Ectodermal cell (in vitro differentiated cells): ENCODE measurements around the gene ARHGEF38.

Source experiments
- H3K27ac ChIP-seq: 2 replicates; pipeline ENCODE4 v1.7.0; 2013; ENCODE audit warnings: mild to moderate bottlenecking, low read depth, low read length; ENCODE audit not compliant: insufficient read depth, poor library complexity, severe bottlenecking
- H3K27me3 ChIP-seq: 2 replicates; pipeline ENCODE4 v1.7.0; 2013; ENCODE audit warnings: mild to moderate bottlenecking, low read length; ENCODE audit not compliant: insufficient read depth, control insufficient read depth, poor library complexity, severe bottlenecking
- H3K36me3 ChIP-seq: one replicate; pipeline ENCODE4 v1.7.0; 2013; ENCODE audit warnings: low read length; ENCODE audit not compliant: control insufficient read depth, insufficient read depth
- H3K4me1 ChIP-seq: one replicate; pipeline ENCODE4 v1.7.0; 2013; ENCODE audit warnings: low read length; ENCODE audit not compliant: control insufficient read depth, insufficient read depth
- H3K4me3 ChIP-seq: 2 replicates; pipeline ENCODE4 v1.7.0; 2013; ENCODE audit warnings: low read depth, low read length, control low read depth; ENCODE audit not compliant: insufficient read depth
- H3K9me3 ChIP-seq: 2 replicates; pipeline ENCODE4 v1.7.0; 2013; ENCODE audit warnings: mild to moderate bottlenecking, low read length, moderate library complexity; ENCODE audit not compliant: control insufficient read depth
- WGBS, 2 experiments: methylation state at CpG; one replicate each; pipeline ENCODE4 v1.1.7; 2013; ENCODE audit warnings: missing lambda C conversion rate in 2 of 2; 5-methylcytosine and 5-hydroxymethylcytosine counted together

ARHGEF38 gene

DNA sequence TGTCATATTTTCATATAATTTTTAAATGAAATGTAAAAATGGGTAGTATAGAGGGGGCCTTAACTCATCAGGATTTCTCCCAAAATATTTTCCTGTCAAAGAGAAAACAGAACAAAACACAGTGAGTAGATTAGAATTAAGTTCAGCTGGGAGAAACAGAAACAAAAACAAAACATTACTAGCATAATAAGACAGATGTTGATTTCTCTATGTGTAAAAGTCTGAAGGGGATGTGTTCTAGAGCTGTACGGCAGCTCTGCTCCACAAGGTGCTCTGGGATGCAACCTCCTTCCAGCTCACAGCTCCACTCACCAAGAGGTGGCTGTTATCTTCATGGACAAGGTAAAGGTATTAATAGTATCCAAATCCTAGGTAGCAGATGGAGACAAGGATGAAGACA, 72.8 kb downstream of the ARHGEF38 start:
- Histone ChIP-seq H3K4me3 (no peak overlapping the region), H3K4me1 (no peaks in the 10 kb centered on the region), H3K27ac (no peak overlapping the region), H3K27me3 (no peaks in the 10 kb centered on the region), H3K36me3 (no peaks in the 10 kb centered on the region), H3K9me3 (no peaks in the 10 kb centered on the region)
- 88 to 100% methylated on average over 1 of the region's 1 CpG for WGBS, 2 experiments

DNA sequence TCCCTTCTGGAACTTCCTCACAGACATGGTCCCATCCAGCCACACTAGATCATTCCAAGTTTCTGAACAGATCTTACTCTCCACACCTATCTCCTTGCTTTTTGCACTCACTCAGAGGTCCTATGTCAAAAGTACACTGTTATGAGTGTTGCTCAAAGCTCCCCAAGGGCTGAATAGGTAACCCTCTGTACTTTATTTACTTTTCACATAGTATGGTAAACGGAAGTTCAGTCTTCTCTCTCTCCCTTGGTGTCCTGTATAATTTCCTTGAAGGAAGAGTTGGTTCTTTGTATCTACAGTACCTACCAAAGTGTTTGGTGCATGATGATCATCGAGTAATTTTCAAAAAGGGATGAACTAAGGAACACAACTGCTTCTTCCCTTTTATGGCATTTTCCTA, 74.4 kb downstream of the ARHGEF38 start:
- H3K9me3 ChIP-seq: no peaks in the 10 kb centered on the region
- H3K36me3 ChIP-seq: no peaks in the 10 kb centered on the region
- H3K27me3 ChIP-seq: no peaks in the 10 kb centered on the region
- no peaks in the 10 kb centered on the region for H3K4me1 ChIP-seq
- no peak overlapping the region for H3K4me3 ChIP-seq
- 92 to 96% methylated on average over 2 of the region's 2 CpGs for WGBS, 2 experiments
- no peak overlapping the region for H3K27ac ChIP-seq

DNA sequence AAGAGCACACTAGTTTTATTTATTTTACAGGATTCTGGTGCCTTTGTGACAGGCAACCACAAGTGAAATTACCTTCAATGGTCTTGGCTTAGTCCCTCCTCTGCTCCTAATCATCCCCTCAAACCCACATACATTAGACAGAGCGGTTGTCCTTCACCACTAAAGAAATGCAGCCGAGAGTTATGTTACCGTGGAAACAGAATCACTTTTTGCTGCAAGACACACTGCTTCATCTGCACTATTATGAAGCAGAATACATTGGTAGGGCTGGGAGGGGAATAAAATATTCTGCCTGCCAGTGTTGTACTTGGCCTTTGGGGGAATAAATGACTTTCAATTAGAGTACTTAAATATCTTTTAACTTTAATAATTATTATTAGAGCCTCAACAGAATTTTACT, 75.2 kb downstream of the ARHGEF38 start:
- no peak overlapping the region for H3K27ac ChIP-seq
- no peaks in the 10 kb centered on the region for H3K9me3 ChIP-seq
- H3K36me3 ChIP-seq: no peaks in the 10 kb centered on the region
- no peak overlapping the region for H3K4me3 ChIP-seq
- H3K27me3 ChIP-seq: no peaks in the 10 kb centered on the region
- no peaks in the 10 kb centered on the region for H3K4me1 ChIP-seq
- 92 to 96% methylated on average over 3 of the region's 3 CpGs for WGBS, 2 experiments

DNA sequence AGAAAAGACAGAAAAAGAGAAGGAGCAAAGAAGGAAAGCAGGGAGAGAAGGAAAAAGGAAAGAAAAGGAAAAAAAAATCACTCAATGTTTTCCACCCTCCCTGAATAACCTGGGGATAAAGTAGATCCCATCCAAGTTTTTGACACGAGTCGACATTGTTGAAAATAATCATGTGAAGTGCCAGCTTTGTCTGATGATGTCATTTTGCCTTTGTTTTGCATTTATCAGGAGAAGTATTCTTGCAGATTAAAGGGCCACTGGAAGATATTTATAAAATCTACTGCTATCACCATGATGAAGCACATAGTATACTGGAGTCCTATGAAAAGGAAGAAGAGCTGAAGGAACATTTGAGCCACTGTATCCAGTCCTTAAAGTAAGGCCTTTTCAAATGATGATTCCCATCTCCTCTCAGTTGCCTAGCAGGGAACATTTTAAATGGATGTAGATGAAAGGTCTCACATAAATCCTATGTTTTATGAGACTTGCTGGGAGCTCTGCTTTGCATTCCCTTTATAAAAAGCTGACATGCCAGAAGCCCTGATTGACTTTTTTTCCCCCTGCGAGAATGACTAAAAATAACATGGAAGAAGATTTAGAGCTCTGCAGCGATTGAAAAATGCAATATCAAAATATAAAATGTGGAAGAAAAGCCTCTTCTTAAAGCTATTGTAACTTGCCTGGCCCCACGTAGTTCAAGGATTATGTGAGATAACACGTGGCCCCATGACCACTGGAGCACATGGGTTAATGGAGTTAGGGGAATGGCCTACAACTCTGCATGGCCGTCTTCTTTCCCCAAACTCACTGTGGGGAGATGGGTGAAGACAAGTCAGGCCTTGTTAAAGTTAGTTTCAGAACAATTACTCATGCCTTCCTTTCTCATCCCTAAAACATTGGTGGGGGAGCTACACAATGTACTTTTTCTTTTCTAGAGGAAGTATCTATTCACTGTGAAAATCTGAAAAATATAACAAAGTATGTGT, 78.5 kb downstream of the ARHGEF38 start:
- Histone ChIP-seq H3K27ac (no peak overlapping the region), H3K9me3 (no peaks in the 10 kb centered on the region), H3K36me3 (no peaks in the 10 kb centered on the region), H3K4me3 (no peak overlapping the region), H3K27me3 (no peaks in the 10 kb centered on the region), H3K4me1 (no peaks in the 10 kb centered on the region)
- 92 to 93% methylated on average over 7 of the region's 7 CpGs for WGBS, 2 experiments

DNA sequence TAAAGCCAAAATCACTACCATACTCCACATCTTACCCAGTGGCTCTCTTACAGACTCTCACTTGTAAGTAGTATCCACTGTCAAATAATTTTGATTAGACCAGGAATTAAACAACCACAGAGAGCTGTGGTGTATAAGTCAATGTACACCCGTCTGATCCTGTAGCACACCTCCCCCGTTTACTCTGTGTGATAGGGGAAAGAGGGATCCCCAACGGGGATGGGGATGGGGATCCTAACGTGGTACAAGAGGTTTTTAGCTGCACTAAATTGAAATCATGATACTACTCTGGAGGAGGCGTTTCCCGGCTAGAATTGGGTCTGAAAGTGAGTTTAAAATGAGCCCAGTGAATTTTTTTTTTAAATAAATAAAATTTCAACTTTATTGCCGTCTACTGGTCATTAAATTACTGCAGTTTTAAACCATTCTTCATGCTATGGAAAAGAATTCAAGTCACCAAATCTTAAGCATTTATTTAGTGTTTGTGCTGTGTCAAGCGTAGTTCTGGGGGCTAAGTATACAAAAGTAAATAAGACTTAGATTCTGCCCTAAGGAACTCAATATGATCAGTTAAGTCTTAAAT, 79.5 kb downstream of the ARHGEF38 start:
- no peaks in the 10 kb centered on the region for H3K4me1 ChIP-seq
- no peaks in the 10 kb centered on the region for H3K36me3 ChIP-seq
- 93 to 97% methylated on average over 4 to 8 of the region's 8 CpGs for WGBS, 2 experiments
- no peak overlapping the region for H3K27ac ChIP-seq
- no peaks in the 10 kb centered on the region for H3K27me3 ChIP-seq
- no peak overlapping the region for H3K4me3 ChIP-seq
- no peaks in the 10 kb centered on the region for H3K9me3 ChIP-seq

DNA sequence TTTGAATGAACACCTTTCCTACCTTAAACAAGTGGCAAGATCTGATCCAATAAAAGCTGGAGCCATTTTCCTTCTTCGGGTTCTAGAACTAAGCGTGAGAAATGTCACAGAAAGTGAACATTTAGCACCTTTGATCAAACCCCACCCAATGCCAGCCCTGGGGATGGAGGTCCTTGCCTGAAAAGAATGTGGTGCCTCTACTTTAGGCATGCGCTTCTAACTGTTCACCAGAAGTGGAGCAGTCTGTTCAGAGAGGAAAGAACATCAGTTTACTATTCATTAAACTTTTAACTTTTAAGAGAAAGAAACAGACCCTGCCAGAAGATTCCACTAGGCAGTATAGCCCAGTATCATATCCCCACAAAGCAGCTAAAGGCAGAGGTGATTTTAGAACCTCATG, 80.2 kb downstream of the ARHGEF38 start:
- no peak overlapping the region for H3K4me3 ChIP-seq
- H3K4me1 ChIP-seq: no peaks in the 10 kb centered on the region
- no peaks in the 10 kb centered on the region for H3K9me3 ChIP-seq
- WGBS, 2 experiments: 94 to 96% methylated on average over 3 of the region's 3 CpGs
- H3K36me3 ChIP-seq: no peaks in the 10 kb centered on the region
- no peaks in the 10 kb centered on the region for H3K27me3 ChIP-seq
- no peak overlapping the region for H3K27ac ChIP-seq

DNA sequence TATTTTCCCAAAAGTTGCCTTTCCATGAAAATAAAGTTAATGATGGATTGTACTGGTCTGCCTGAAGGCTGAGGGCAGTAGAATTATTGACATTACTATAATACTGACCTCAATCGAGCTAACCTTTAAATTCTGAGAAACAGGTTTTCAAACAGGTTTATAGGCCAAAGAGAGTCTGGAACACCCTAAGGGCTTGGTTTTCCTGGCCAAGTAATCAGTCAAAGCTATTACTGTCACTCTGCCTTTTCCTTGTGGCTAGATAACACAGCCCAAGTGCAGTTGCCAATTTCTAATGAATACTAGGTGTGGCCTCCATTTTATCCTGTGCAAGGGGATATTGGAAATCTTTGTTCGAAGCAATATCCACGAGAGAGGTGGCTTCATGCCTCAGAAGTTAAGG, 80.8 kb downstream of the ARHGEF38 start:
- Histone ChIP-seq H3K27ac (no peak overlapping the region), H3K4me1 (no peaks in the 10 kb centered on the region), H3K27me3 (no peaks in the 10 kb centered on the region), H3K4me3 (no peak overlapping the region), H3K9me3 (no peaks in the 10 kb centered on the region), H3K36me3 (no peaks in the 10 kb centered on the region)
- 93 to 95% methylated on average over 3 of the region's 3 CpGs for WGBS, 2 experiments

DNA sequence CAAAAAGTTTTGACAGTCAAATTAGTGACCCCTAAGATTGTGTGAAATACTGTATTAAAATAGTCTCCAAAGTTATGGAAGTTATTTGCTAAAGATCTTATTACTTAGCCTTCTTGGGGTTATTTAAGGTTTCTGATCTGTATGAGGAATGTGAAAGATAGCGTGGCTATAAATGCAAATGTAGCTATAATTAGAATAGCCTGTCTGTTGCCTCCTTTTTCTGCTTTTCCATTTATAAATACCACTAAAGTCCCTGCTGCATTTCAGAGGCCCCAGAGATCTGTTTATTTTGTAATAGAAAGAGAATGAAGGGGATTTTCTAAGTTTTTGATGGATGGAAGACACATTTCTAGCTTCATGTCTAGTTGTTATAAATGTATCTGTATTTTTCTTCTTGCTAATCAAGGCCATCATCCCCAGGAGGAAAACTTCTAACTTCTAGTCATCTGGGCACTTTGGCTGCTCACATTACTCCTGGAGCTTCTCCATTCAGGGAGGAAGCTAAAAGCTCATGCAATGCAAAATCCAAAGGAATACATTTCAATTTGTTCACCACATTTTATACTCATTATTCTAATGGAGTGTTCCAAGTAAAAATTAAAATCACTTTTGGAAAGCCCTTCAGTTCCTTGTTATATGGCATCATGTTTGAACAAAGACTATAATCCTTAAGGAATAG, 82.1 kb downstream of the ARHGEF38 start:
- WGBS, 2 experiments: 86% methylated on average over 1 of the region's 1 CpG; no CpG with 5 or more reads in 1 of the 2 experiments
- no peak overlapping the region for H3K27ac ChIP-seq
- H3K4me1 ChIP-seq: no peaks in the 10 kb centered on the region
- no peak overlapping the region for H3K4me3 ChIP-seq
- no peaks in the 10 kb centered on the region for H3K36me3 ChIP-seq
- no peaks in the 10 kb centered on the region for H3K9me3 ChIP-seq
- no peaks in the 10 kb centered on the region for H3K27me3 ChIP-seq

DNA sequence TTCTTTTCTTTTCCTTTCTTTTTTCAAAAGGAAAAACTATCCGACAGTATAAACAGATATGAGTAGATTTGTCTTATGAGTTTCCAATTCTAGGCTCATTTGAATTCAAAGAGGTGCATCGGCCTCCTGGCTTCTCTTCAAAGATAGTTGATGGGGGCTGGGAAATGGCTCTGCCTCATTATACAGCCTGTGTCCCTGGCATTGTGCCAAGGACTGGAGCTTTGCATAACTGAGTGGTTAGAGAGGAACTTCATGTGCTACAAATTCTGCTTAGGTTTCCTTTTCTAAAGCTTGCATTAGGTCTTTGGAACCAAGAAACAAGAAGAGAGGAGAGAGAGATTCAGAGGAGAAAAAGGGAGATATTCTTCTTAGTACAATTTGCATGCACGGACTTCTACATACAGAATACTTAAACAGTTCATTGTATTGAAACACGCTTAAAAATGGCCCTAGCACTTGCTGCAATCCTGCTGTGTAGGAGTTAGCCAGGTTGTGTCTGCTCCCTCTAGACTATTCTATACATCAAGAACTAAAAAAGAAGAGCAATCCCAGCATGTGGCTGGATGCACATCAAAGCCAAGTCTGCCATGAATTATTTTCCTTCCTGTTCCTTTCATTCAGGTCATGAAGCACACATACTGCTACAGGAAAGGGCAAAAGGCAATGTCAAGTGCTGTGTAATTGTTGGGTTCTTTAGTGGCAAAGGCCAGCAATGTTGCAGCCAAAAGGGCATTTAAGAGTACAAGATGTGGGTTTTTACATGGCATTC, 85.2 kb downstream of the ARHGEF38 start:
- H3K9me3 ChIP-seq: no peaks in the 10 kb centered on the region
- no peaks in the 10 kb centered on the region for H3K36me3 ChIP-seq
- H3K4me1 ChIP-seq: no peaks in the 10 kb centered on the region
- H3K4me3 ChIP-seq: no peak overlapping the region
- 66 to 74% methylated on average over 4 of the region's 4 CpGs for WGBS, 2 experiments
- no peaks in the 10 kb centered on the region for H3K27me3 ChIP-seq
- H3K27ac ChIP-seq: no peak overlapping the region
